Stimulated activated CD4-positive, alpha-beta T cell treated with anti-CD3 and anti-CD28 coated beads, TNF-alpha, amount 100 ng/mL, for 4 hours (primary cell): ENCODE data around the gene LRRC72.

Experiments
- DNase-seq, 3 experiments: peaks; one replicate each; pipeline ENCODE4 v3.0.0-alpha.2; 2020; ENCODE audit warnings: low read depth in 3 of 3

LRRC72 gene

GRCh38 chr7:16627236-16627635, 100.6 kb downstream of the LRRC72 start:
- no peak for DNase-seq

- no peak for DNase-seq
Measured at GRCh38 chr7:16630654-16631053, 104.0 kb downstream of the LRRC72 start.
